Measurements from ENCODE around the gene SLCO4A1.

DNA sequence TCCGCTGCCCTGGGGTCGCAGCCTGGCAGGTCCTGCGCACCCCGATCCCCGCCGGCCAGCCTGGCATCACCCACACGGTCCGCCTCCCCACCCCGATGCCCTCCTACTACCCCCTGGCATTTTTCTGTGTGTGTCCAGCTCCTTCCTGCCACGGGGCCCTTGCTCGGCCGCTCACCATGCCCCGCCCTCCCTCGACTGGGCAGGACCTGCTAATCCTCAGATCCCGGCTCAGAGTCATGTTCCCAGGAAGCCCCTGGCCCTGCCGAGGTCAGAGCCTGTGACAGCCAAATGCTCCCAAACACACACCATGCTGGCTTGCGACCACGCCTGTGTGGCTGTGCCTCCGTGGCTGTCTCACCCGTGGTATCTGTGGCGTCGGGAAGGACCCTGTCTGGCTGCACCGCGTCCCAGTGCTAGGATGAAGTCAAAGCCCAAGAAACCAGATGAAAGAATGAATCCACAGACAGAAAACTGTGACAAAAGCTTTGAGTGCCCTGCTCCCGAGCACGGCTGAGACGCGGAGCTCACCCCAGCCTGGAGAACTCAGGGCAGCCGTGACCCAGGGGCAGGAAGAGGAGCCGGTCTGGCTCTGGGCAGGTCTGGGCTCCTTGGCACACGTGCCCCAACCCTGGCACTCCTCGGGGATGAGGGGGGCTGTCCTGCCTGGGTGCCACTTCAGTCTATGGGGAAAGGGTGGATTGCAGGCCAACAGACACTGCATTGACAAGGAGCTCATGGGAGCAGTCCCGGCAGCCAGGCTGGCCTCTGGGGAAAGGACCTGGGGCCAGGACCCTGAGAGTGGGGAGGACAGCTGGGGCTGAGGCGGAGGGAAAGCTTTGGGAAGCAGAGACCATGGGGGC, 20.8 kb upstream of the SLCO4A1 start:
- TF ChIP-seq, protein P1, sequence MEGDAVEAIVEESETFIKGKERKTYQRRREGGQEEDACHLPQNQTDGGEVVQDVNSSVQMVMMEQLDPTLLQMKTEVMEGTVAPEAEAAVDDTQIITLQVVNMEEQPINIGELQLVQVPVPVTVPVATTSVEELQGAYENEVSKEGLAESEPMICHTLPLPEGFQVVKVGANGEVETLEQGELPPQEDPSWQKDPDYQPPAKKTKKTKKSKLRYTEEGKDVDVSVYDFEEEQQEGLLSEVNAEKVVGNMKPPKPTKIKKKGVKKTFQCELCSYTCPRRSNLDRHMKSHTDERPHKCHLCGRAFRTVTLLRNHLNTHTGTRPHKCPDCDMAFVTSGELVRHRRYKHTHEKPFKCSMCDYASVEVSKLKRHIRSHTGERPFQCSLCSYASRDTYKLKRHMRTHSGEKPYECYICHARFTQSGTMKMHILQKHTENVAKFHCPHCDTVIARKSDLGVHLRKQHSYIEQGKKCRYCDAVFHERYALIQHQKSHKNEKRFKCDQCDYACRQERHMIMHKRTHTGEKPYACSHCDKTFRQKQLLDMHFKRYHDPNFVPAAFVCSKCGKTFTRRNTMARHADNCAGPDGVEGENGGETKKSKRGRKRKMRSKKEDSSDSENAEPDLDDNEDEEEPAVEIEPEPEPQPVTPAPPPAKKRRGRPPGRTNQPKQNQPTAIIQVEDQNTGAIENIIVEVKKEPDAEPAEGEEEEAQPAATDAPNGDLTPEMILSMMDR (IDR thresholded peaks at IDR 0.05), result no peak
- TF ChIP-seq POLR2A (IDR thresholded peaks at IDR 0.05) (no peak), POLR2AphosphoS5 (IDR thresholded peaks at IDR 0.05) (no peak)
